ENCODE measurements around the gene PAK2. TPM values are rescaled to one million over a fixed set of nuclear protein-coding genes. Genes with fewer than 3 reads are reported as not detected.
"Not testable (repeated sequence)": the region's sequence is repeated elsewhere in the genome, so short reads cannot be mapped to it uniquely, and the experiment has no call there.

PAK2 gene
- total RNA-seq, 1 donor from 2014 or later = 52.1 TPM

GRCh38 chr3:196843435-196844110, 103.9 kb downstream of the PAK2 start:
- no peak overlapping the region for H3K4me3 ChIP-seq (ENCODE audit: low read depth, low read length)
- DNase-seq (ENCODE audit: low read depth) = no peak
- TF ChIP-seq CTCF (conservative IDR thresholded peaks at IDR 0.05; ENCODE audit: low read depth, low read length) = no peak

GRCh38 chr3:196844235-196845219, 104.9 kb downstream of the PAK2 start:
- not testable (repeated sequence) for H3K4me3 ChIP-seq (ENCODE audit: low read depth, low read length); DNase-seq (ENCODE audit: low read depth)

- DNase-seq (ENCODE audit: low read depth); H3K4me3 ChIP-seq (ENCODE audit: low read depth, low read length): not testable (repeated sequence)
Observed at GRCh38 chr3:196848375-196848774, 108.7 kb downstream of the PAK2 start.

GRCh38 chr3:196849180-196849741, 109.6 kb downstream of the PAK2 start:
- DNase-seq (ENCODE audit: low read depth) = no peak
- no peak for TF ChIP-seq CTCF (conservative IDR thresholded peaks at IDR 0.05; ENCODE audit: low read depth, low read length)
- no peak overlapping the region for H3K4me3 ChIP-seq (ENCODE audit: low read depth, low read length)

- H3K4me3 ChIP-seq (ENCODE audit: low read depth, low read length) = not testable (repeated sequence)
Observed at GRCh38 chr3:196863000-196863399, 123.3 kb downstream of the PAK2 start.

GRCh38 chr3:196867155-196867506, 127.5 kb downstream of the PAK2 start:
- no peak for DNase-seq (ENCODE audit: low read depth)
- TF ChIP-seq CTCF (conservative IDR thresholded peaks at IDR 0.05; ENCODE audit: low read depth, low read length) = no peak
- H3K4me3 ChIP-seq (ENCODE audit: low read depth, low read length) = peak overlapping the region; percentile 69

More at GRCh38 chr3:196863000-196863399, 123.3 kb downstream of the PAK2 start:
- not testable (repeated sequence) for DNase-seq (ENCODE audit: low read depth)

GRCh38 chr3:196867507-196868296, 128.0 kb downstream of the PAK2 start, which contains the start of gene SENP5:
TSS of gene SENP5 (plus strand) at chr3:196867920. CDS start at chr3:196885182, 17,262 bp downstream.
- DNase-seq (ENCODE audit: low read depth) = no peak
- no peak for TF ChIP-seq CTCF (conservative IDR thresholded peaks at IDR 0.05; ENCODE audit: low read depth, low read length)
- peak within 1 kb of the TSS; percentile 69 for H3K4me3 ChIP-seq (ENCODE audit: low read depth, low read length)

GRCh38 chr3:196868297-196868661, 128.6 kb downstream of the PAK2 start:
- peak overlapping the region; percentile 69 for H3K4me3 ChIP-seq (ENCODE audit: low read depth, low read length)
- no peak for DNase-seq (ENCODE audit: low read depth)
- TF ChIP-seq CTCF (conservative IDR thresholded peaks at IDR 0.05; ENCODE audit: low read depth, low read length) = no peak

Data from epithelial cell of proximal tubule (primary cell).